Purkinje cell (primary cell): ENCODE data around the gene NEDD4L. TPM values are rescaled to one million over a fixed set of nuclear protein-coding genes. Genes with fewer than 3 reads are reported as not detected.

ENCODE experiments used
- polyA plus RNA-seq: library from polyadenylated mRNA; unstranded; fragments of >200 nt; fragmentation: Nextera tagmentation; gene quantifications from 2 replicates; pipeline ENCODE4 v1.2.1, GENCODE V29; 2014

Gene NEDD4L
- polyA plus RNA-seq = 3.6 and 14.0 TPM in 2 replicates

GRCh38 chr18:58043491-58044369 lies at the start of gene NEDD4L:
TSS of gene NEDD4L (plus strand) at chr18:58044226. CDS start at chr18:58044661, 435 bp downstream.

Other genes with a start within 250 kb of the NEDD4L start
- gene ATP8B1, start 240.9 kb upstream of the NEDD4L start, polyA plus RNA-seq = 0.11 TPM in 1 of 2 replicates, not detected in the other